Smooth muscle cell (in vitro differentiated cells): ENCODE data around the gene ATCAY. TPM values are rescaled to one million over a fixed set of nuclear protein-coding genes. Genes with fewer than 3 reads are reported as not detected.

Experiments
- DNase-seq: peaks from one replicate; lab custom pipeline; 2025; ENCODE audit not compliant: unreplicated experiment; lab: John Stamatoyannopoulos, UW
- H2AFZ ChIP-seq: fragments of 200-600 bp; sonication (generic); 2 replicates; pipeline ENCODE4 v1.6.0; 2016; ENCODE audit warnings: antibody characterized with exemption, low read depth, mild to moderate bottlenecking
- H3F3A ChIP-seq: fragments of 200-600 bp; sonication (generic); 2 replicates; pipeline ENCODE4 v1.6.0; 2017; ENCODE audit warnings: antibody characterized with exemption, low read depth
- H3K27ac ChIP-seq: fragments of 200-600 bp; sonication (generic); 2 replicates; pipeline ENCODE4 v1.5.1; 2016; ENCODE audit warnings: low read depth, mild to moderate bottlenecking
- H3K27me3 ChIP-seq: fragments of 200-600 bp; sonication (generic); 2 replicates; pipeline ENCODE4 v1.6.1; 2016; ENCODE audit warnings: low read depth, mild to moderate bottlenecking
- H3K36me3 ChIP-seq: fragments of 200-600 bp; sonication (generic); 2 replicates; pipeline ENCODE4 v1.5.1; 2016; ENCODE audit warnings: low read depth
- H3K4me1 ChIP-seq: fragments of 200-600 bp; sonication (generic); 2 replicates; pipeline ENCODE4 v1.5.1; 2016; ENCODE audit warnings: low read depth
- H3K4me2 ChIP-seq: fragments of 200-600 bp; sonication (generic); 2 replicates; pipeline ENCODE4 v1.6.0; 2016; ENCODE audit warnings: mild to moderate bottlenecking
- H3K4me3 ChIP-seq: fragments of 200-600 bp; sonication (generic); 2 replicates; pipeline ENCODE4 v1.5.1; 2016; ENCODE audit warnings: mild to moderate bottlenecking
- H3K79me2 ChIP-seq: fragments of 200-600 bp; sonication (generic); 2 replicates; pipeline ENCODE4 v1.6.0; 2016; ENCODE audit warnings: low read depth, mild to moderate bottlenecking
- H3K9ac ChIP-seq: fragments of 200-600 bp; sonication (generic); 2 replicates; pipeline ENCODE4 v1.6.0; 2016; ENCODE audit warnings: low read depth
- H3K9me3 ChIP-seq: fragments of 200-600 bp; sonication (generic); replicated peaks from 2 replicates; pipeline ENCODE4 v1.5.1; 2016; ENCODE audit warnings: low read depth
- H4K20me1 ChIP-seq: fragments of 200-600 bp; sonication (generic); 2 replicates; pipeline ENCODE4 v1.6.0; 2016; ENCODE audit warnings: low read depth
- WGBS: methylation state at CpG from one replicate; pipeline ENCODE4 v1.1.7; 2016; ENCODE audit warnings: low lambda C conversion rate; 5-methylcytosine and 5-hydroxymethylcytosine counted together
- polyA plus RNA-seq: library from polyadenylated mRNA; unstranded; fragments of >200 nt; fragmentation: Nextera tagmentation; extraction: Ambion mirVana; gene quantifications from 2 replicates; pipeline ENCODE4 v1.2.1, GENCODE V29; 2016
- total RNA-seq: library from RNA; depleted of rRNA; stranded (reverse); fragments of >200 nt; gene quantifications from 2 replicates; pipeline ENCODE4 v1.2.3, GENCODE V29; 2014
- TF ChIP-seq, protein P1 (sequence below): fragments of 200-600 bp; sonication (generic); IDR thresholded peaks from 2 replicates; pipeline ENCODE4 v1.5.1; 2017; ENCODE audit warnings: borderline replicate concordance, mild to moderate bottlenecking, antibody characterized with exemption; ENCODE audit not compliant: insufficient read depth, poor library complexity, severe bottlenecking

ATCAY gene
- total and polyA plus RNA-seq, 2 experiments from 2014 or later: 0.09 to 1.1 TPM

DNA sequence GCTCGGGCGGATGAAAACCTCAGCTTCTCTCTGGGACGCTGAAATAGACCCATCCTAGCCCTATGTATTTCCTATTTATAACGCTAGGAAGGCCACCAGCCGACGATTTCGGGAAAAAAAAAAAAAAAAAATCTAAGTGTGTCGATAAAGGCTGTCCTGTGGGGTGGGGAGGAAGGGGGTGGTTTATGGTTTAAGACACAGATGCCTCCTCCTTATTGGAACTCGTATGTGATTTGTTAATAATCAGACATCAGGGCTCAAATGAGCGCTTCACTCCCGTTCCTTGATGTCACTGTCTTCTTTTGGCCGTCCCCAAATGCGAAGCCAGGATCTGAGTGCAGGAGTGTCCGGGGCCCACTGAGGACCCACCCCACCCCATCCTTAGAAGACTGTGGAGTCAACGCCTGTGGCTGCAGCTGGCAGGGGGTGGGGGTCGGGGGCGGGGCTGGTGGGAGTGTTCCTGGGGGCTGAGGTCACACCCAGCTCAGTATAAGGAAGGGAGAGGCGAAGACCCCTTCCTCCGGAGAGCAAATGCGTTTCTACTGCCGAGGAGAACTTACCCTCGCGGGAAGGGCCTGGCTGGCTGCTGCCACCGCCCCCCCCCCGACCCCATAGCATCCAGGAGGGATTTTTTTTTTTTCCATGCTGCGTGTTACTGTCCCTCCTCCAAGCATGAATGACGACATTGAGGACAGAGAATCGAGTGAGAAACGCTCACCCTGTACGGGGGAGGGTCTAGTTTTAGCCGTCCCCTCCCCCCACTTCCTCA is 971 bp downstream of the ATCAY start:
- TF ChIP-seq, protein P1, sequence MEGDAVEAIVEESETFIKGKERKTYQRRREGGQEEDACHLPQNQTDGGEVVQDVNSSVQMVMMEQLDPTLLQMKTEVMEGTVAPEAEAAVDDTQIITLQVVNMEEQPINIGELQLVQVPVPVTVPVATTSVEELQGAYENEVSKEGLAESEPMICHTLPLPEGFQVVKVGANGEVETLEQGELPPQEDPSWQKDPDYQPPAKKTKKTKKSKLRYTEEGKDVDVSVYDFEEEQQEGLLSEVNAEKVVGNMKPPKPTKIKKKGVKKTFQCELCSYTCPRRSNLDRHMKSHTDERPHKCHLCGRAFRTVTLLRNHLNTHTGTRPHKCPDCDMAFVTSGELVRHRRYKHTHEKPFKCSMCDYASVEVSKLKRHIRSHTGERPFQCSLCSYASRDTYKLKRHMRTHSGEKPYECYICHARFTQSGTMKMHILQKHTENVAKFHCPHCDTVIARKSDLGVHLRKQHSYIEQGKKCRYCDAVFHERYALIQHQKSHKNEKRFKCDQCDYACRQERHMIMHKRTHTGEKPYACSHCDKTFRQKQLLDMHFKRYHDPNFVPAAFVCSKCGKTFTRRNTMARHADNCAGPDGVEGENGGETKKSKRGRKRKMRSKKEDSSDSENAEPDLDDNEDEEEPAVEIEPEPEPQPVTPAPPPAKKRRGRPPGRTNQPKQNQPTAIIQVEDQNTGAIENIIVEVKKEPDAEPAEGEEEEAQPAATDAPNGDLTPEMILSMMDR: no peak
- Histone ChIP-seq H3K4me1 (peaks cover 3% of the 10 kb centered on the region), H3K4me3 (no peak overlapping the region), H2AFZ (no peak overlapping the region), H3K36me3 (no peaks in the 10 kb centered on the region), H3K9me3 (no peaks in the 10 kb centered on the region), H3K79me2 (no peaks in the 10 kb centered on the region), H3K4me2 (peak overlapping the region; percentile 61), H3K9ac (no peak overlapping the region), H3F3A (no peaks in the 10 kb centered on the region), H3K27ac (no peak overlapping the region), H4K20me1 (no peaks in the 10 kb centered on the region), H3K27me3 (peaks cover 43% of the 10 kb centered on the region)
- 5% methylated on average over 26 of the region's 31 CpGs for WGBS
- no peak for DNase-seq

DNA sequence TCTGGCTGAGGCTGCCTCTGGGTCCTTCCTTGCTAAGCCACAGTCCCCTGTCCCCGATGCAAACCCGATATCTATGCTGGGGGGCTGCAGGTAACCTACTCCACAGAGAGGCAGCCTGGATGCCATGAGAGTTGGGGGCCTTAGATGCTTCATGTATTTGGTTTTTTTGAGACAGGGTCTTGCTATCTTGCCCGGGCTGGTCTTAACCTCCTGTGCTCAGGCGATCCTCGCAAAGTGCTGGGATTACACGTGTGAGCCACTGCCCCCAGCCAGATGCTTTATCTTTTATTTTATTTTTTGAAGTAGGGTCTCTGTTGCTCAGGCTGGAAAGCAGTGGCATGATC is 1.5 kb downstream of the ATCAY start:
- TF ChIP-seq, protein P1: no peak
- H3K36me3 ChIP-seq: no peaks in the 10 kb centered on the region
- no peak overlapping the region for H3K9ac ChIP-seq
- no peaks in the 10 kb centered on the region for H3K79me2 ChIP-seq
- DNase-seq: no peak
- no peak overlapping the region for H3K27ac ChIP-seq
- H3K4me2 ChIP-seq: no peak overlapping the region
- H4K20me1 ChIP-seq: no peaks in the 10 kb centered on the region
- H2AFZ ChIP-seq: no peak overlapping the region
- H3K4me3 ChIP-seq: no peak overlapping the region
- peaks cover 3% of the 10 kb centered on the region for H3K4me1 ChIP-seq
- 31% methylated on average over 6 of the region's 6 CpGs for WGBS
- no peaks in the 10 kb centered on the region for H3F3A ChIP-seq
- no peaks in the 10 kb centered on the region for H3K9me3 ChIP-seq
- peaks cover 43% of the 10 kb centered on the region for H3K27me3 ChIP-seq

DNA sequence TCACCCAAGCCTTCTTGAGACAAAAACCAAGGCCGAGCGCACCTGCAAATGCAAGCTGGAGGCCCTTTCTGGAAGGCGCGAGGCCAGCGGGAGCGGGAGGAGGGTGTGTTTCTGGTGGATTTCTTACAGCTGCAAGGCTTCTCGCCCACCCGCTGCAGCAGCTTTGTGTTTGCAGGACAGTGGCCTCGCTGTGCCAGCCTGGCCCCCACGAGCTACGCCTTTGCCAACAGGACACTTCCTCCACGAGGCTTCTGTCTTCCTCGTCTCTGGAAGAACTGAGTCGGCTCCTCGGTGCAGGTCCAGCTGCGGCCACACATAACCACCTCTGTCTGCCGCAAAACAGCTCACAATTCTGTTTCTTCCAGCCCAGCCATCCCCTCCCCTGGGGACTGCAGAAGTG is 10.1 kb downstream of the ATCAY start:
- no peak overlapping the region for H3K4me3 ChIP-seq
- H3K79me2 ChIP-seq: no peaks in the 10 kb centered on the region
- H3K4me1 ChIP-seq: no peaks in the 10 kb centered on the region
- no peak overlapping the region for H3K4me2 ChIP-seq
- H4K20me1 ChIP-seq: no peaks in the 10 kb centered on the region
- no peaks in the 10 kb centered on the region for H3F3A ChIP-seq
- WGBS: 94% methylated on average over 17 of the region's 17 CpGs
- H3K9ac ChIP-seq: no peak overlapping the region
- no peaks in the 10 kb centered on the region for H3K27me3 ChIP-seq
- no peaks in the 10 kb centered on the region for H3K36me3 ChIP-seq
- no peak for DNase-seq
- no peaks in the 10 kb centered on the region for H3K9me3 ChIP-seq
- no peak overlapping the region for H2AFZ ChIP-seq
- H3K27ac ChIP-seq: no peak overlapping the region
- TF ChIP-seq, protein P1: no peak
